Spinal cord (tissue), 10 donors: ENCODE data around the gene ZBTB16. TPM values are rescaled to one million over a fixed set of nuclear protein-coding genes. Genes with fewer than 3 reads are reported as not detected.

Experiments used
- DNase-seq, 6 donors: peaks; one replicate each; pipeline versions ENCODE4 v3.0.0 to v3.0.0-alpha.2; 2013 to 2015; ENCODE audit warnings: low spot score in 6 of 6, low read depth in 4 of 6
- H3K27ac ChIP-seq: one replicate; pipeline ENCODE4 v1.5.1; 2013; ENCODE audit warnings: low read depth, low read length, control low read depth
- H3K27me3 ChIP-seq: one replicate; pipeline ENCODE4 v1.6.1; 2013; ENCODE audit warnings: low read length; ENCODE audit not compliant: control insufficient read depth, insufficient read depth
- H3K36me3 ChIP-seq: one replicate; pipeline ENCODE4 v1.6.1; 2013; ENCODE audit warnings: low read length; ENCODE audit not compliant: control insufficient read depth, insufficient read depth
- H3K4me1 ChIP-seq: one replicate; pipeline ENCODE4 v1.6.1; 2013; ENCODE audit warnings: low read length; ENCODE audit not compliant: control insufficient read depth, insufficient read depth
- H3K4me3 ChIP-seq: one replicate; pipeline ENCODE4 v1.5.1; 2013; ENCODE audit warnings: low read depth, low read length, control low read depth
- H3K9me3 ChIP-seq: one replicate; pipeline ENCODE4 v1.6.1; 2013; ENCODE audit warnings: low read length; ENCODE audit not compliant: control insufficient read depth, insufficient read depth
- WGBS: methylation state at CpG from one replicate; pipeline ENCODE4 v1.1.5; 2013; ENCODE audit warnings: missing lambda C conversion rate; ENCODE audit not compliant: insufficient coverage; 5-methylcytosine and 5-hydroxymethylcytosine counted together
- polyA plus RNA-seq, 2 donors: library from polyadenylated mRNA; unstranded; fragments of 120-200 nt; gene quantifications; one replicate each; pipeline ENCODE4 v1.2.1, GENCODE V29; 2013; ENCODE audit not compliant: insufficient read length in 2 of 2
- total RNA-seq, 2 donors: library from RNA; depleted of rRNA in 1 of 2; stranded (reverse); fragments of 120-200 nt in 1 of 2; fragments of >200 nt in 1 of 2; gene quantifications; one replicate each; pipeline versions ENCODE4 v1.2.3 to v1.2.4, GENCODE V29; 2013 to 2014
- donor health status: healthy.

Gene ZBTB16
- total and polyA plus RNA-seq, 4 donors, result 4.5 to 17.9 (median 9.2) TPM

DNA sequence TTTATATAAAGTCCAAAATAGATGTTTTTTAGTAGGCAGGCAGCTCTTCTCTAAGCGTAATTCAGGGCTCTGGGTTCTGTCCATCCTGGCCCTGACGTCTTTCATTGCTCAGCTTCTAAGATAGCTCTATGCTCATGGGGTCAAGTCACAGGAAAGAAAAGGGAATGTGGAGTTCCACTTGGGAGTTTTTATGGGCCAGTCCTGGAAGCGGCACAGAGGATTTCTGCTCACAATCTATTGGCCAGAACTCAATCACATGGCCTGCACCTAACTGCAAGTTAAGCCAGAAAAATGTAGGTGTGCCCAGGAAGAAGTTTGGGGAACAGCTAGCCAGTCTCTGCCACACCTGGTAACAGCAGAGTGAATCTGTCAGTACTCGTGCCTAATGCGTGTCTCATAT is 7.4 kb upstream of the ZBTB16 start:
- no peaks in the 10 kb centered on the region for H3K9me3 ChIP-seq
- DNase-seq, result no peak
- 92% methylated on average over 5 of the region's 5 CpGs for WGBS
- peaks cover 5% of the 10 kb centered on the region for H3K27me3 ChIP-seq
- H3K4me1 ChIP-seq, result no peaks in the 10 kb centered on the region
- no peak overlapping the region for H3K4me3 ChIP-seq
- H3K36me3 ChIP-seq, result no peaks in the 10 kb centered on the region
- H3K27ac ChIP-seq, result no peak overlapping the region

DNA sequence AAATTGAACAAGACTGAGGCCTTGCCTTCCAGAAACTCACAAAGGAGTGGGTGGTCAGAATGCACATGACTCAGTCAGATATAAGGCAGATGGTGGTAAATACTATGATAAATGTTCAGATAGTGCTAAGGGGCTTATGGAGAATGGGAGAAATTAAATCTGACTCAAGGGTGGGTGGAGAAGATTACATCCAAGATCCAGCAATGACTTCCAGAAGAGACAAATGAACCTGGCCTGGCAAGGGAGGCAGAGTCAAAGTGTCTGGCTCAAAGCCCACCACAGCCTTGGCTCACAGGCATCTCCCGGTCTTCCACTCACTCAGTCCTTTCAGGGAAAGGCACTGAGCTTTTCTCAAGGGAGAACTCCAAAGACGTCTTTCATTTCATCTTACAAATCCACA is 6.1 kb upstream of the ZBTB16 start:
- peaks cover 6% of the 10 kb centered on the region for H3K4me1 ChIP-seq
- no peak overlapping the region for H3K27ac ChIP-seq
- peaks cover 14% of the 10 kb centered on the region for H3K27me3 ChIP-seq
- peak in 1 of 6 donors; percentile 38 for DNase-seq
- H3K4me3 ChIP-seq, result no peak overlapping the region
- H3K9me3 ChIP-seq, result no peaks in the 10 kb centered on the region
- no CpG with 5 or more reads among the region's 2 CpGs for WGBS
- H3K36me3 ChIP-seq, result no peaks in the 10 kb centered on the region

DNA sequence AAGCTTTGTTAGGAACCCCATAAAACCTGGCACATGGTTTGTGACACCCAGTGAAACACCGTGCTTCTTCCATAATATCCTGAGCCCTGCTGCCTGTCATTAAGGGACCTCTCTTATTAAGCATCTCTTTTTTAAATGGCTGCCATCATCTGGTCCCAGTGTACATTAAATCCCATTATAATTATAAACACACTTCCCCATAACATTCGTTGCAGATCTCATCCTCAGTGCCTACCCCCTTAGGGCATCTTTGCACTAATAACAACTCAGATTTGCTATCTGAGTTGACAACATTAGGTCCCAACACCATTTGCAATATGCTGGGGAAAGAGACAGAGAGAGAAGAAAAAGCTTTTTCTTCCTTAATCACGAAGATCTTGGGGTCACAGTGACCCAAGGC is 4.7 kb upstream of the ZBTB16 start:
- Histone ChIP-seq H3K4me3 (no peak overlapping the region), H3K4me1 (peaks cover 19% of the 10 kb centered on the region), H3K9me3 (no peaks in the 10 kb centered on the region), H3K27ac (no peak overlapping the region), H3K36me3 (no peaks in the 10 kb centered on the region), H3K27me3 (peaks cover 21% of the 10 kb centered on the region)
- peak in 1 of 6 donors; percentile 63 for DNase-seq
- 100% methylated on average over 1 of the region's 3 CpGs for WGBS

DNA sequence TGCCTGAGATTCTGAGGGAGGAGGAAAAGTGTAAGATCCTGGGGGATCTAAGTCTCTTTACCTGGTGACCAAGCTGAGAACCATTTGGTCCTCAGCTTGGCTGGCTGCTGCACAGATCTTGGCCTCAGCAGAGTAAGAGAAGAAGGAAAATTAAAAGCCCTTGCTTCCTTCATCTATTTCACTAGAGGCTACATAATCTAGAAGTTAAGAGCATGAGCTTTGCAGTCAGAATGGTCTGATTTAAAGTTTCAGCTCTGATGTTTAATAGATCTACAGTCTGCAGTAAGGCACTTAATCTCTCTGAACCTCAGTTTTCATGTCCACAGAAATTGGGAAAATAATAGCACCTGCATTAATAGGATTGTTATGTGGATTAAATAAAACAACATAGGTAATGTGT is 3.1 kb upstream of the ZBTB16 start:
- no peak overlapping the region for H3K4me3 ChIP-seq
- no peaks in the 10 kb centered on the region for H3K9me3 ChIP-seq
- no peak overlapping the region for H3K27ac ChIP-seq
- no peaks in the 10 kb centered on the region for H3K36me3 ChIP-seq
- DNase-seq, result no peak
- H3K4me1 ChIP-seq, result peaks cover 26% of the 10 kb centered on the region
- peaks cover 21% of the 10 kb centered on the region for H3K27me3 ChIP-seq

DNA sequence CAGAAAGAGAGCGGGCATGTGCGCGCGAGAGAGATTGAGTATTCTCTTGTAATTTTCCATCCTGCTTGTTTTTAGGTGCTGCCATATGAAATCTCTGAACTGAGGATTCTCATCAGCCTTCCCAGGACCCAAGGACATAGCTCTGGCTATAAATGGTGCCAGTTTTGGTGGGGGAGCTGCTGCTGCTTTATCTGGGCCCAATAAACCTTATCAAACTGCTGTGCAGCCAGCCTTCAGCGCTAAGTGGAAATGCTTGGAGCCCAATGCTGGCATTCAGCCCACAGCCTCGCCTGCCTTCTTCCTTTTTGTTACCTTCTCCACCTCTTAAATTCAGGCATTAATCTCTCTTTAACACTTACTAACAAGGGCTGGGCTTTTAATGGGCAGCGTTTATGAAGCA is 2.4 kb upstream of the ZBTB16 start:
- no peaks in the 10 kb centered on the region for H3K9me3 ChIP-seq
- peaks cover 32% of the 10 kb centered on the region for H3K4me1 ChIP-seq
- peaks cover 21% of the 10 kb centered on the region for H3K27me3 ChIP-seq
- 41% methylated on average over 2 of the region's 7 CpGs for WGBS
- H3K4me3 ChIP-seq, result no peak overlapping the region
- H3K36me3 ChIP-seq, result no peaks in the 10 kb centered on the region
- peak in 1 of 6 donors; percentile 60 for DNase-seq
- no peak overlapping the region for H3K27ac ChIP-seq

DNA sequence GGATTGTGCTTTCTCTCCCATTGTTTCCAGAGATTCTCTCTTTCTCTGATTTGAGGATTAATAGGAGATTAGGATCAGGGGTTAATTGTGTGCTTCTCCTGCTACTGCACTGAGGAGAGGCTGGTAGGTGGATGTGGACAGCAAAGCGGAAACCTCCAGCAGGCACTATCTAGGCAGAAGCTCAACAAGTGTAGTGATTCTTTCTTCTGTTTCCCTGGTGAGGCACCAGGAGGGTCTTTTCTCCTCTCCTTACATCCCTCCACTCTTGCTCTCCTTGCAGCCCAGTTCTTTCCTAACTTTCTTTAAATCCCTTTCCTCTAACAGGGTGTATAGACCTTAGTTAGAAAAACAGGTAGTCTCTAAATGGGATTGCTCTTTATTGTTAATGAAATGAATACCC is 1.9 kb upstream of the ZBTB16 start:
- Histone ChIP-seq H3K9me3 (no peaks in the 10 kb centered on the region), H3K4me1 (peaks cover 32% of the 10 kb centered on the region), H3K27me3 (peaks cover 22% of the 10 kb centered on the region), H3K27ac (no peak overlapping the region), H3K4me3 (no peak overlapping the region), H3K36me3 (no peaks in the 10 kb centered on the region)
- 67% methylated on average over 1 of the region's 1 CpG for WGBS
- DNase-seq, result no peak

DNA sequence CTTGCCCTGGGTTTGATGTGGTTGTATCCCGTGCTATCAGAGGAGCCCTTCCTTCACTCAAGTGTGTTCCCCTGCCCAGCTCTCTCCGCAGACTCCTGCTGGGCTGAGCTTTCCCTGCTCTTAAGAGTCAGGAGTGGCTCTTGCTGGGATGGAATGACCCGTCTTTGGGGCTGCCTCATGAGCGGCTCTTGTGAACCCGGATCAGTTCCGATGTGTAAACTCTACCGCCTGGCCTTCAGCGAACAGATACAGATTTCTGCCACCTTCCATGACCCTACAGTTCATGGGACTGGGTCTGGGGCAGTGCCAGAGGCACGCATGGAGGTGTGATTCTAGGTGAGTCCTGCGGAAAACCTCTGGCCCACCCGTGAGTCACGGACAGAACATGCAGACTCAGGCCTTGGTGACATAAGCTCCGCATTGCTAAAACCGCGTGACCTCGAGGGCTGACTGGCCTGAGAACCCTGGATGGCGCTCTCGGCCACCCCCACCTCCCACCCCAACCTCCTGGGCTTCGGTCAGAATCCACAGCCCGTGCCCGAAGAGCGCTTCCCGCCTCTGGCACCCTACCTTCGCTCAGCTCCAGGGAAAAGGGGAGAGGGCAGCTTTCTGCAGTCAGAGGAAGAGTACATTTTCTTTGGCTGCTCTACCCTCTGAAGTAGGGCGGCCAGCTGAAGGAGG is 1.3 kb upstream of the ZBTB16 start:
- H3K36me3 ChIP-seq, result peaks cover 2% of the 10 kb centered on the region
- peak overlapping the region; percentile 76 for H3K4me3 ChIP-seq
- DNase-seq, result no peak
- peaks cover 33% of the 10 kb centered on the region for H3K4me1 ChIP-seq
- H3K9me3 ChIP-seq, result no peaks in the 10 kb centered on the region
- H3K27ac ChIP-seq, result no peak overlapping the region
- 63% methylated on average over 18 of the region's 25 CpGs for WGBS
- H3K27me3 ChIP-seq, result peaks cover 28% of the 10 kb centered on the region

DNA sequence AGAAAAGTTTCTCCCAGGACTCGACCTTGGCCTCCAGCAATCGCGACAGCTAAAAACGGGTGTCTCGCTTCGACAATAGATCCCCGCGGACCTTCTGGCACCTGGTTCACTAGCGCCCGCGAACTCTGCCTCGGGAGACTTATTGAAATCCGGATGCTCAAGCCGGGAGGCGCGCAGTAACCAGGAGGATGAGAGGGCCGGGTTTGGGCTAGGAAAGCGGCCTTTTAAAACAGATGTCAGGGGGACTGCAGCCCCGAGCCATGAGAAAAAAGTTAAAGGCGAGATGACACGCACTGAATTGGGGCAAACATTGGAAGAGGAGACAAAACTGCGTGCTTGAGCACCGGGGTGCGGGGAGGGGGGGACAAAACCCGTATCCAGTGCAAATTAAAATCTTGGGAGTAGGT is 637 bp upstream of the ZBTB16 start:
- H3K4me3 ChIP-seq, result peak overlapping the region; percentile 76
- WGBS, result 6% methylated on average over 22 of the region's 25 CpGs
- DNase-seq, result no peak
- peaks cover 9% of the 10 kb centered on the region for H3K36me3 ChIP-seq
- no peaks in the 10 kb centered on the region for H3K9me3 ChIP-seq
- H3K27me3 ChIP-seq, result peaks cover 28% of the 10 kb centered on the region
- peaks cover 34% of the 10 kb centered on the region for H3K4me1 ChIP-seq
- peak overlapping the region; percentile 40 for H3K27ac ChIP-seq

DNA sequence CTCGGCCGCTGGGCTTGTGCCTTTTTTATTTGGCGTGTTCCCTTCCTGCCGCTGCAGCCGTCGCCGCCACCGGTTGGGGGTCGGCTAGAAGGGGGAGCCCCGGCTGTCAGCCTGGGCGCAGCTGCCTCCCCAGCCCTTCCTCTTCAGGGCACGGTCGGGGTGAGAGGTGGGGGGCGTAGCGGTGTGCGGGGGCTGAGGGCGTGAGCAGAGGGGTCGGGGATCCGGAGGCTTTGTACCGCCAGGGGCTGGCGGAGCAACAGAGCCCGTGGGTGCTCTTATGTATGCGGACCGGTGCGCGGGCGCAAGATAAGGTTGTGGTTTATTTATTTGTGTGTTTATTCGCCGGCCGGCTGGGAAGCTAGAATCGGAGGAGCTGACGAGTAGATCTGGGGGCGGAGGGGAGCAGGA is 477 bp downstream of the ZBTB16 start:
- peaks cover 34% of the 10 kb centered on the region for H3K4me1 ChIP-seq
- DNase-seq, result peak in 1 of 6 donors; percentile 76
- peak overlapping the region; percentile 75 for H3K27ac ChIP-seq
- H3K27me3 ChIP-seq, result peaks cover 28% of the 10 kb centered on the region
- under 1% methylated on average over 33 of the region's 33 CpGs for WGBS
- peak overlapping the region; percentile 76 for H3K4me3 ChIP-seq
- H3K9me3 ChIP-seq, result no peaks in the 10 kb centered on the region
- peaks cover 16% of the 10 kb centered on the region for H3K36me3 ChIP-seq

DNA sequence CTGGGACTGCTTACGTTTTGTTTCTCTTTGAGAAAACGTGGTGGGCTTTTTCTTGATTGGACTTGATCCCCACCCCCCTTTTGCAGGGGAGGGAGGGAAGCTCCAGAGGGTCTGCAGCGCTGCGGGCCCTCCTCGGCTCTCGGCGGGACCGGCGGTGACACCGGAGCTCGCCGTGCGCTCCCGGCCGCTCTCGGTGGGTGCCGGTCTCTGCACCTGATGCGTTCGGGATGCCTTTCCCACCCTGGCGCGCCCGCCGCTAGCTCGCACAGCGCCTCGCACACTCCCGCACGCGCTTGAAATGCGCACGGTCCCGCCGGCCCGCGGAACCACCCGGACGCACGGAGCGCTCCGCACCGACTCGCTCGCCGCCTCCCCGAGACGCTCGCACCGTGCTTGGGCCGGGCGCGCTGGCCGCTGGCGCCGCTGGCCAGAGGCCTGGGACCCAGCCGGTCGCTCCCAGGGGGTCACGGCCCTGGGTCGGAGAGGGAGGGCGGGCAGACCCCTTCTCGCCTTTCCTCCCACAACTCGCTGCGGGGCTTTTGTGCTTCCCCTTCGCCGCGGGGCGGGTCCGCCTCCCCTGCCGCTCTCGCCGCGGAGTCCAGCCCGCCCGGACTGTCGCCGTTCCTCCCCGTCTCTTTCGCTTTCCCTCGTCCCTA is 1.0 kb downstream of the ZBTB16 start:
- peak in 1 of 6 donors; percentile 69 for DNase-seq

More for the DNA sequence above, 1.0 kb downstream of the ZBTB16 start:
- Histone ChIP-seq H3K27ac (peak overlapping the region; percentile 75), H3K4me3 (peak overlapping the region; percentile 76), H3K27me3 (peaks cover 28% of the 10 kb centered on the region), H3K9me3 (no peaks in the 10 kb centered on the region), H3K4me1 (peaks cover 34% of the 10 kb centered on the region), H3K36me3 (peaks cover 16% of the 10 kb centered on the region)
- WGBS, result under 1% methylated on average over 77 of the region's 78 CpGs
